Esophagus squamous epithelium (tissue), 5 donors: ENCODE measurements around the gene PKN2. TPM values are rescaled to one million over a fixed set of nuclear protein-coding genes. Genes with fewer than 3 reads are reported as not detected.

Experiments used
- DNase-seq: peaks from one replicate; lab custom pipeline; 2025; lab: John Stamatoyannopoulos, UW
- H3K27ac ChIP-seq, 4 donors: fragments of 200-600 bp; sonication (generic); one replicate each; pipeline ENCODE4 v1.5.1; 2016 to 2019; ENCODE audit warnings: mild to moderate bottlenecking in 1 of 4
- H3K27me3 ChIP-seq, 4 donors: fragments of 200-600 bp; sonication (generic); 1 replicate in 3 of 4; 2 replicates in 1 of 4; pipeline versions ENCODE4 v1.5.1 to v1.6.0; 2017 to 2021; ENCODE audit warnings: antibody characterized with exemption in 1 of 4
- H3K36me3 ChIP-seq, 3 donors: fragments of 200-600 bp; sonication (generic); one replicate each; pipeline ENCODE4 v1.5.1; 2016 to 2019
- H3K4me1 ChIP-seq, 3 donors: fragments of 200-600 bp; sonication (generic); one replicate each; pipeline ENCODE4 v1.5.1; 2017 to 2019
- H3K4me3 ChIP-seq, 4 donors: fragments of 200-600 bp; sonication (generic); 1 replicate in 3 of 4; 2 replicates in 1 of 4; pipeline ENCODE4 v1.5.1; 2016 to 2019; ENCODE audit warnings: mild to moderate bottlenecking in 2 of 4, moderate library complexity in 1 of 4
- H3K9me3 ChIP-seq, 3 donors: fragments of 200-600 bp; sonication (generic); one replicate each; pipeline ENCODE4 v1.5.1; 2016 to 2019
- CTCF ChIP-seq, 6 experiments: fragments of 450-650 bp in 4 of 6; fragments of 200-600 bp in 2 of 6; sonication (generic) in 2 of 6; IDR thresholded peaks; one replicate each; pipeline ENCODE4 v1.5.1; 2016 to 2019; ENCODE audit warnings: antibody characterized with exemption in 6 of 6, mild to moderate bottlenecking in 4 of 6, moderate library complexity in 4 of 6
- POLR2A ChIP-seq, 4 donors: fragments of 450-650 bp; IDR thresholded peaks; one replicate each; pipeline ENCODE4 v1.6.1; 2017; ENCODE audit warnings: antibody characterized with exemption in 4 of 4, mild to moderate bottlenecking in 4 of 4, moderate library complexity in 3 of 4
- WGBS, 2 donors: methylation state at CpG; one replicate each; pipeline ENCODE4 v1.1.5; 2018; 5-methylcytosine and 5-hydroxymethylcytosine counted together
- intact Hi-C: fragments of 100-400 bp; cut with DNase I; formaldehyde crosslinking; loops from one replicate; pipeline ENCODE4 v1.15.0; 2022
- total RNA-seq, 4 donors: library from RNA; depleted of rRNA; stranded (reverse); fragments of >200 nt; gene quantifications; one replicate each; pipeline ENCODE4 v1.1.0, GENCODE V29; 2016
- donor health status: DM: yes; HTN: yes; CAD: no.

PKN2 gene
- total RNA-seq, 4 donors from 2014 or later: 26.1 to 54.0 (median 34.8) TPM

GRCh38 chr1:88737338-88737927 lies 53.4 kb downstream of the PKN2 start:
- Histone ChIP-seq H3K27ac (no peak overlapping the region), H3K4me1 (peaks cover 0 to 30% (median 0%) of the 10 kb centered on the region in 3 donors), H3K4me3 (no peak overlapping the region), H3K9me3 (peaks cover 0 to 15% (median 7%) of the 10 kb centered on the region in 3 donors), H3K36me3 (peaks cover 0 to 18% (median 1%) of the 10 kb centered on the region in 3 donors), H3K27me3 (no peaks in the 10 kb centered on the region)
- TF ChIP-seq CTCF (IDR thresholded peaks at IDR 0.05): no peak
- no peak for TF ChIP-seq POLR2A (IDR thresholded peaks at IDR 0.05)
- 83 to 89% methylated on average over 3 of the region's 3 CpGs for WGBS, 2 donors
- no peak for DNase-seq
- intact Hi-C loops: no loop called here

GRCh38 chr1:88740784-88741183 lies 56.7 kb downstream of the PKN2 start:
- Histone ChIP-seq H3K4me3 (no peak overlapping the region), H3K27me3 (no peaks in the 10 kb centered on the region), H3K27ac (no peak overlapping the region), H3K9me3 (peaks cover 0 to 6% (median under 1%) of the 10 kb centered on the region in 3 donors), H3K36me3 (peaks cover 0 to 41% (median 7%) of the 10 kb centered on the region in 3 donors), H3K4me1 (peaks cover 0 to 30% (median 0%) of the 10 kb centered on the region in 3 donors)
- DNase-seq: no peak
- TF ChIP-seq CTCF (IDR thresholded peaks at IDR 0.05): no peak
- no peak for TF ChIP-seq POLR2A (IDR thresholded peaks at IDR 0.05)
- intact Hi-C loops: no loop called here
- WGBS, 2 donors: 62 to 67% methylated on average over 3 of the region's 3 CpGs

- Histone ChIP-seq H3K27me3 (no peaks in the 10 kb centered on the region), H3K9me3 (no peaks in the 10 kb centered on the region), H3K36me3 (peaks cover 0 to 37% (median 7%) of the 10 kb centered on the region in 3 donors), H3K4me1 (peaks cover 0 to 28% (median 0%) of the 10 kb centered on the region in 3 donors), H3K27ac (no peak overlapping the region), H3K4me3 (no peak overlapping the region)
- no peak for TF ChIP-seq POLR2A (IDR thresholded peaks at IDR 0.05)
- TF ChIP-seq CTCF (IDR thresholded peaks at IDR 0.05): no peak
- intact Hi-C loops: no loop called here
- DNase-seq: no peak
- WGBS, 2 donors: 29 to 37% methylated on average over 2 of the region's 2 CpGs
Measured at GRCh38 chr1:88741413-88741812, 57.3 kb downstream of the PKN2 start.

- Histone ChIP-seq H3K4me3 (no peak overlapping the region), H3K27ac (no peak overlapping the region), H3K9me3 (no peaks in the 10 kb centered on the region), H3K36me3 (peaks cover 0 to 30% (median 7%) of the 10 kb centered on the region in 3 donors), H3K4me1 (peaks cover 0 to 17% (median 0%) of the 10 kb centered on the region in 3 donors), H3K27me3 (no peaks in the 10 kb centered on the region)
- TF ChIP-seq CTCF (IDR thresholded peaks at IDR 0.05) (no peak), POLR2A (IDR thresholded peaks at IDR 0.05) (no peak)
- 78% methylated on average over 6 of the region's 6 CpGs for WGBS, 2 donors
- intact Hi-C loops: no loop called here
- no peak for DNase-seq
Measured at GRCh38 chr1:88742531-88742930, 58.5 kb downstream of the PKN2 start.

- intact Hi-C loops: no loop called here
- Histone ChIP-seq H3K27me3 (no peaks in the 10 kb centered on the region), H3K27ac (no peak overlapping the region), H3K4me3 (no peak overlapping the region), H3K9me3 (no peaks in the 10 kb centered on the region), H3K36me3 (peaks cover 0 to 28% (median 7%) of the 10 kb centered on the region in 3 donors), H3K4me1 (peaks cover 0 to 13% (median 0%) of the 10 kb centered on the region in 3 donors)
- DNase-seq: no peak
- TF ChIP-seq POLR2A (IDR thresholded peaks at IDR 0.05): no peak
- TF ChIP-seq CTCF (IDR thresholded peaks at IDR 0.05): no peak
- WGBS, 2 donors: 88 to 100% methylated on average over 3 of the region's 3 CpGs
Measured at GRCh38 chr1:88744142-88744541, 60.1 kb downstream of the PKN2 start.
